TTC549 (cell line): ENCODE results near the gene TRAPPC10.

Experiments
- FAIRE-seq: peaks from 2 replicates; lab custom pipeline; 2012; peaks lifted over from hg19 to GRCh38; lab: Jason Lieb, UNC

The TRAPPC10 gene

GRCh38 chr21:44011579-44012473 is at the start of gene TRAPPC10:
Gene TRAPPC10 (plus strand): TSS chr21:44012309. CDS start chr21:44012494, 185 bp downstream.
- FAIRE-seq, result no peak

DNA sequence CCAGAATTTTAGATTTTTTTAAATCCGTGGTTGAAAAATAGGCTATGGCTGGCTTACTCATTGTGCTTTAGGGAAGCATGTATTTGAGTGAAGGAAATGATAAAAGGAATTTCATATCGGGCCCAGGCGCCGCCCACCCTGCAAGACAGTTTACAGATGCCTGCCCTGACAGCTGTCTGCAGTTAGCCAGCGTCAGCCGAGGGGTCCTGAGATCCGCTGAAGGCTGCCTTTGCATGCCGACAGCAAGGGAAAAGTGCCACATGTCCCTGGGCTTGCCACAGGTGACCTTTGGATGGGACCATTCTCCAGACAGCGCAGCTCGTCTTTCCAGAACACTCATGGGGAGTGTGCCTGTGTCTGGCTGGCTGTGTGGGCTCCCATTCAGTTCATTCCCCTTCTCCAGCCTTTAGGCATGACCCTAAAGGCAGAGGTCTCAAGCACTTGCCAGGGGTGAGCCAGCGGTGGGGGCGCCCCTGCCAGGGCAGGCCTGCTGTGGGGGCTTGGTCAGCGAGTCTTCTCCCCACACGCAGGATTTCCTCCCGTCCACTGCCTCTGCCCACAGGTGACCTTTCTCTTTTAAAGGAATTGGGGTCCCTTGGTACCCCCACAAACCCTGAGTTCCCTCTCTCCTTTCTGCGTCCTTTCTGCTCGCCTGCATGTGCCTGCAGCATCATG is 46.1 kb upstream of the TRAPPC10 start:
- FAIRE-seq, result no peak

DNA sequence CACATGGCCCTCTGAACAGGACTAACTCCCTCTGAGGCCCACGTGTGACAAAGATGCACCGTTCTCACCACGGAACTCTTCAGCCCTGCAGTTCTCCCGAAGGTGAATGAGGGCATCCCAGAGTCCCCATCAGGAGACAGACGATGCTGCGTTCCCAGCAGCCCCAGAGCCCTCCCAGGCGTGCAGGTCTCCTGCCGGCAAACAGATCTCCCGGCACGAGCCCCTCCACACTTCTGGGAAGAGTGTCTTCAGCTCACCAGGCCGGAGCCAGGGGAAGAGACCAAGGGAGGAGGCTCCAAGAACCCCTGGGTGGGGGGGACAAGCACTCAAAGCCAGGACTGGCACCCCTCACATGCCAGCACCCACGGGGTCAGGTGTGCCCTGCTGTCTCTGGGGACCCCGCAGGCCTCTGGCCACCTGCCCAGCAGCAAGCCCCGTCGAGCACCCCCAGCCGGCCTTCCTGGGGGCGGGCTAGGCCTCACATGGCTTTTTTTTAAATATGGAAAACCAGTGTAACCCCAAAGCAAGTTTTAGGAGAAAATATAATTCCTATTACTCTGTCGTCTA is 45.1 kb upstream of the TRAPPC10 start:
- no peak for FAIRE-seq

DNA sequence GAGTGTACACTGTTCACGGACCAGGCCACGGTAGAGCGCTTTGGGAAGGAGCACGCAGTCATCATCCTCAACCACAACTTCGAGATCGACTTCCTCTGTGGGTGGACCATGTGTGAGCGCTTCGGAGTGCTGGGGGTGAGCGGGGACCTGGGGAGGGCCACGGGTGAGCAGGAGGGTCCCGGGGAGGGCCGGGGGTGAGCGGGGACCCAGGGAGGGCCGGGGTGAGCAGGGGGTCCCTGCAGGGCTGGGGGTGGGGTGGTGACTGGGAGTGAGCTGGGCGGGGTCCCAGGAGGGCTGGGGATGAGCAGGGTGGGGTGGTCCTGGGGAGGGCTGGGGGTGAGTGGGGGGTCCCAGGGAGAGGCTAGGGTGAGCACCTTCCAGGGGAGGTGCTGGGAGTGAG is 44.1 kb upstream of the TRAPPC10 start:
- no peak for FAIRE-seq

GRCh38 chr21:43968410-43969114 is 43.5 kb upstream of the TRAPPC10 start:
- FAIRE-seq, result no peak

DNA sequence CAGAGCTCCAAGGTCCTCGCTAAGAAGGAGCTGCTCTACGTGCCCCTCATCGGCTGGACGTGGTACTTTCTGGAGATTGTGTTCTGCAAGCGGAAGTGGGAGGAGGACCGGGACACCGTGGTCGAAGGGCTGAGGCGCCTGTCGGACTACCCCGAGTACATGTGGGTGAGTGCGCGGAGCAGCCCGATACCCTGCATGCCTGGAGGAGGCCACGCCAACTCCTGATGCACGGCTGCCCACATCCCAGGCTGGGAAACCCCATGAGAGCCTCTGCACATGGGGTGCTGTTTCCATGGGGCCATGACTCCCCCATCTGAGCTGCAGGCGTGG is 43.0 kb upstream of the TRAPPC10 start:
- FAIRE-seq, result no peak

GRCh38 chr21:43970551-43970950 is 41.6 kb upstream of the TRAPPC10 start:
- no peak for FAIRE-seq

GRCh38 chr21:43971201-43971991 is 40.7 kb upstream of the TRAPPC10 start:
- no peak for FAIRE-seq

DNA sequence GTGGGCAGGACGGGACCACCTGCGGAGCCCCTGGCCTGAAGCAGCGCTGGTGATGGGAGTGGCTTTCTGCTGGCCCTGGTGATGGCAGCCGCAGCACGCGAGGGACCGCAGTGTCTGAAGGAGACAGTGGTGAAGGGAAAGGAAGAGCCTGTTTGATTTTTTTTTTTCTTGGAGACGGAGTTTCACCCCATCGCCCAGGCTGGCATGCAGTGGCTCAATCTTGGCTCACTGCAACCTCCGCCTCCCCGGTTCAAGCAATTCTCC is 40.2 kb upstream of the TRAPPC10 start:
- FAIRE-seq, result no peak

DNA sequence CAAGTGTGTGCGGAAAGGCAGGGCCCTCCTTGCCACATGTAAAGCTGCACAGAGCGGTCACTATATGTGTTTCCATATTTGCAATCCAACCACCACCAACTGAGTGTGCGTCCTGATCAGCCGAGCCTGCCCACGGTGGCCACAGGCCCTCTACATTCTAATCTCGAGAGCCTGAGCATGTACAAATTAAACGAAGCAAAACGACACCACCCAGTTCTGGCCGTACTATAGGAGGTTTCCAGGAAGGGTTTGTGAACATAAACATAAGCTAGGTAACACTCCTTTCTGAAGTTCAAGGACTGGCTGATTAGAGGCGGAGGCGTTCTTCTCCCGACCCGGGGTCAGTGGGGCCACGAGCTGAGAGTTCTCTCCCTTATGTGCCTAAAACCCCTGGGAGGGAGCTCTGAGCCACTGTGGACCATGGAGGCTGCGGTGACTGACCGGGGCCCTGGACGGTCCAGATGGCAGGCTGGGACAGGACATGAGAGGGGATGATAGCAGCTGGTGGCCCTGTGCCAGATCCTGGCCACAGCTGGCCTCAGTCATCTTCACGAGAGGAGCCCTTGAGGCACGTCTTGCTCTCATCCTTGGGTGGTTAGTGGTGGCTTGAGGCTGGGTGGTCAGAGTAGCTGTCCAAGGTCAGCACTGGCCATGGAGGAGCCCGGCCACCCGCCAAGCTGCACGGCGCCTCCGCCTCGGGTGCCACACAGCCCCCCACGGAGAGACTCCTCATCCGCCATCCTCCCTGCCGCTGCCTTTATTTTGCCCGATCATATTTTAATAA is 39.1 kb upstream of the TRAPPC10 start:
- no peak for FAIRE-seq

DNA sequence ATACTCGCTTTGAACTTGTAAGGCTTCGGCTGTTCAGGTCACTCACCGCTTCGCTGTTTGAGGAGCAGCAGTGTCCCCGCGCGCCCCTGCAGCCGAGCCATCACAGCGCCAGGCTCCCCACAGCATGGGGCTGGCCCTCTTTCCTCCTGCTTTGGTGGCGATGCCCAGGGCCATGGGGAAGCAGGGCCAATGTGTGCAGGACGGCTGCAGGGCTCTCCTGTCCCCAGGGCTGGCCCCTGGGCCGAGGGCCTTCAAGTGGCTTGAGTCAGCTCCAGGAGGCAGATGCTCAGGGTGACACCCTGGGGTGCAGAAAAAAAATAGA is 38.5 kb upstream of the TRAPPC10 start:
- FAIRE-seq, result no peak

DNA sequence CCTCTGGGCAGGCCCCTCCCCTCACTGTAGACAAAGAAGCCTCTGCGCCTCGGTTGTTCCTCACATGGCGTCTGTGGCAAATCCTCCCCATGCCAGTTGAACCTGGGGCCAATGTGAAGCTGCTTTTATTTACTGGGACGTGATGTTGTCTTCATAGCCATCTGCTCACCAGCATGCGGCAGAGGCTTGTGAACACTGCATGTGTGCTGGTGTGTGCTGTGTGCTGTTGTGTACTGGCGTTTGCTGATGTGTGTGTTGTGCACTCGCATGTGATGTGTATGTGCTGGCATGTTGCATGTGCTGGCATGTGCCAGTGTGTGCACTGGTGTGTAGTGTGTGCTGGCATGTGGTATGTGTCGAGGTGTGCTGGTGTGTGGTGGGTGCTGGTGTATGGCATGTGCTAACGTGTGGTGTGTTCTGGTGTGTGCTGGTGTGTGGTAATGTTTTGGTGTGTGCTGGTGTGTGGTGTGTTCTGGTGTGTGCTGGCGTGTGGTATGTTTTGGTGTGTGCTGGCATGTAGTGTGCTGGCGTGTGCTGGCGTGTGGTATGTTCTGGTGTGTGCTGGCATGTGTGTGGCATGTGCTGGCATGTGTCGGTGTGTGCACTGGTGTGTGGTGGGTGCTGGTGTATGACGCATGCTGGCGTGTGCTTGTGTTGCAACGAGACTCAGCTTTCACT is 37.2 kb upstream of the TRAPPC10 start:
- no peak for FAIRE-seq

GRCh38 chr21:43975469-43976098 is 36.5 kb upstream of the TRAPPC10 start:
- no peak for FAIRE-seq

DNA sequence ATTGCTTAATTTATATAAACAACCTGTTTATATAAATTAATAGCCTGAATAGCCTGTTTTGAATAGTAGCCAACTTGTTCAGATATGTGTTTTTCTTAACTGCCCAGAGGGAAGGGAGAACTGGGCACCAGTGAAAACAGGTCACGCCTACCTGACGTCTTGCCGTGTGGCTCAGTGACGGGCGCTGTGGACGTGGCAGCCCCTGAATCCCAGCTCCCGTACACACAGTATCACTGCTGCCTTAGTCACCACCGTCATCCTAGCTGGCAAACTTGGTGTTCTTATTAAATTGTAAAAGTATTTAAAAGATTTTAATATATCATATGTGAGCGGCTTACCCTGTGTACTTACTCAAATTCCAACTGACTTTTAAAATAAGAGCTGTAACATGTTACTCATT is 35.4 kb upstream of the TRAPPC10 start:
- no peak for FAIRE-seq

GRCh38 chr21:43978060-43978459 is 34.0 kb upstream of the TRAPPC10 start:
- no peak for FAIRE-seq

GRCh38 chr21:43979654-43980053 is 32.5 kb upstream of the TRAPPC10 start:
- FAIRE-seq, result no peak

GRCh38 chr21:43981151-43981870 is 30.8 kb upstream of the TRAPPC10 start:
- no peak for FAIRE-seq

- FAIRE-seq, result no peak
These were observed 30.3 kb upstream of the TRAPPC10 start for GRCh38 chr21:43981871-43982210.

- no peak for FAIRE-seq
These were observed 29.5 kb upstream of the TRAPPC10 start for GRCh38 chr21:43982489-43983078.

DNA sequence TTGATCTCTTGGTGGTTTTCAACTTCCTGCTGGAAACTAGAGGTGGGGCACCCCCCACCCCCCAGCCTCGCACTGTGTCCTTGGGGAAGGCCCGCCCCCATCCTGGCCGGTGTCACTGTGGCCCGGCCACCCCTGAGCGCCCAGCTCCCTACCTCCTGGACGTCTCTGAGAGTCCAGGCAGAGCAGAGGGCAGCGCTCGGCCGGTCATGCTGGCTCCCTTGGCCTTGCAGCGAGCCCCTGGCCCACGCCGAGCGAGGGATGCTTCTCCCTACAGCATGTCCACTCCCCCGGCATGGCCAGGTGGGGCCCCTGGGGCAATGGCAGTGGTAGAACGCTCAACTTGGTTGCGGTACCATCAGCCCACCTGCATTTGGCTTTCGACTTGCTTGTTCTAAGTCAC is 28.7 kb upstream of the TRAPPC10 start:
- FAIRE-seq, result no peak
